HG02885 (cell line): ENCODE data around the gene TTLL7.
"Not testable (repeated sequence)": the region's sequence is repeated elsewhere in the genome, so short reads cannot be mapped to it uniquely, and the experiment has no call there.

Experiments used
- ATAC-seq: cut with Tn5 transposase; IDR thresholded peaks from one replicate; pipeline ENCODE4 v1.9.1; 2021; ENCODE audit warnings: mild to moderate bottlenecking; ENCODE audit not compliant: unreplicated experiment, poor library complexity

The TTLL7 gene

GRCh38 chr1:83997631-83998030 lies 1.3 kb downstream of the TTLL7 start:
- ATAC-seq = no peak

- no peak for ATAC-seq
These were observed 2.3 kb downstream of the TTLL7 start for GRCh38 chr1:83996621-83997020.

GRCh38 chr1:83996191-83996590 lies 2.7 kb downstream of the TTLL7 start:
- ATAC-seq = no peak

DNA sequence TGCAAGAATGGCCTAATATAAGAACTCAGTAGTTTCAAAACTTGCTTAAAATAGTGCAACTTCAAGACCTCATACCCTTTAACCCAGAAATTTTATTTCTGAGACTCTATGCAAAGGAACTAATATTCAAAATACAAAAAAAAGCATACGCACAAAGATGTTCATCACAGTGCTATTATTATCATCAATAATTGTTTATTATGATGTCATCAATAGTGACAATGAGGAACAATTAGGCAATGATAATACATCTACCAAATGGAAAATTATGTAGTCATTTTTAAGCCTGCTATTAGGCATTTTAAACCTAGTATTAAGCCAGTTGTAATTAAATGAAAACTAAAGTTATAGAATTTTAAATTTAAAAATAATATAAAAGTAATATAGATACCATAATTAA lies 3.3 kb downstream of the TTLL7 start:
- ATAC-seq = no peak

DNA sequence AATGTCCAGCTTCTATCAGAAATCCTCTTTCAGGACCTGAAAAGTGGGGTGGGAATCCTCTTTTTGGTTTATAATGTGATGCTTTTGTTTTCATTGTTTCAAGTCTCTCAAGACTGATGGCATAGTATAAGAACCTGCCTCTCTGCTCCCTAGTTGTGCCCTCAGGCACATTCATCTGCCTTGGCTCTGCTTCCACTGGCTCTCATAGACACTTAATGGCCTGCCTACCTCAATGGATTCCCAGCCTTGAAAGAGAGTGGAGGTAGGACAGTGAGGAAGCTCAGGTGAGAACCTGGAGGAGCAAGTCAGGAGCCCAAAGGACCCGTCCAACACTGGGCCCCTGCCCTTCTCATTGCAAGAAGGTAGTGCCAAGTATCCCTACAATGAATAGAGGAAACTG lies 4.8 kb downstream of the TTLL7 start:
- no peak for ATAC-seq

DNA sequence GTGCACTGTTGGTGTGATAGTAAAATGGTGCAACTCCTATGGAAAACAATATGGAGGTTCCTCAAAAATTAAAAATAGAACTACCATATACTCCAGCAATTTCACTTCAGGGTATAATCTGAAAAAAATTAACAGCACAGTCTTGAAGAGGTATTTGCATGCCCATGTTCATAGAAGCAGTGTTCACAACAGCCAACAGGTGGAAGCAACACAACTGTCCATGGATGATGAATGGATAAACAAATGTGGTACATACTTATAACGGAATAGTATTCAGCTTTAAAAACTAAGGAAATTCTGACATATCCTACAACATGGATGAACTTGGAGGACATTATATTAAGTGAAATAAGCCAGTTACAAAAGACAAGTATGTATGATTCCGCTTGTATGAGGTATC lies 8.2 kb downstream of the TTLL7 start:
- ATAC-seq = no peak

DNA sequence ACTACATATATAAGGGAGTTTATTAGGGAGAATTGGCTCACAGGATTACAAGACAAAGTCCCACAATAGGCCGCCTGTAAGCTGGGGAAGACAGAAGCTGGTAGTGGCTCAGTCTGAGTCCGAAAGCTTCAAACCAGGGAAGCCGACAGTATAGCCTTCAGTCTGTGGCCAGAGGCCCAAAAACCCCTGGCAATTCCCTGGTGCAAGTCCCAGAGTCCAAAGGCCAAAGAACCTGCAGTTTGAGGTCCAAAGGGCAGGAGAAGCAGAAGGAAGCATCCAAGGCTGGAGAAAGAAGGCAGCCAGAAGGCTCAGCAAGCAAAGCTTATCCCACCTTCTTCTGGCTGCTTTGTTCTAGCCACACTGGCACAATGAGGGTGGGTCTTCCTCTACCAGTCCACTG lies 13.9 kb downstream of the TTLL7 start:
- ATAC-seq = no peak

DNA sequence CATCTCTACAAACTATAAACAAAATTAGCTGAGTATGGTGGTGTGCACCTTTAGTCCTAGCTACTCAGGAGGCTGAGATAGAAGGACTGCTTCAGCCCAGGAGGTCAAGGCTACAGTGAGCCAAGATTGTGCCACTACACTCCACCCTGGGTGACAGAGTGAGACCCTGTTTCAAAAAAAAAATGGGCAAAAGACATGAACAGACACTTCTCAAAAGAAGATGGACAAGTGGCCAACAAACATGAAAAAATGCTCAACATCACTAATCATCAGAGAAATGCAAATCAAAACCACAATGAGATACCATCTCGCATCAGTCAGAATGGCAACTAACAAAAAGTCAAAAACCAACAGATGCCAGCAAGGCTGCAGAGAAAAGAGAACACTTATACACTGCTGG lies 15.0 kb downstream of the TTLL7 start:
- ATAC-seq = not testable (repeated sequence)

DNA sequence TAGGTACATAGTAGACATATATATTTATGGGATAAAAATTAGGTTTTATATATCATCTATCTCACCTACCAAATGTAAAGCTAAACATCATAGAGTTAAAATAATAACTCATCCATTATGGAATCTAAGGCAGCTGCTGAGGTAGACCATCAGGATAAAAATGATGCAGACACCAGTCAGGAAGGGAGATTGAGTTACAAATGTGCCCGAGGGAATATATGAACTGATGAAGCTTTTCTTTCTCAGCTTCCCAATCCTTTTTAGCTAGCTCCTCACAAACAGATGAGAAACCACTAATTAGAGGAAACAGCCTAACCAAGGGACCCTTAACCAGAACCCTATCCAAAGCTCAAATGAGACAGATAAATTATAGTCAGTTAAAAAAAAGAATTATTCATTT lies 20.9 kb downstream of the TTLL7 start:
- ATAC-seq = no peak

DNA sequence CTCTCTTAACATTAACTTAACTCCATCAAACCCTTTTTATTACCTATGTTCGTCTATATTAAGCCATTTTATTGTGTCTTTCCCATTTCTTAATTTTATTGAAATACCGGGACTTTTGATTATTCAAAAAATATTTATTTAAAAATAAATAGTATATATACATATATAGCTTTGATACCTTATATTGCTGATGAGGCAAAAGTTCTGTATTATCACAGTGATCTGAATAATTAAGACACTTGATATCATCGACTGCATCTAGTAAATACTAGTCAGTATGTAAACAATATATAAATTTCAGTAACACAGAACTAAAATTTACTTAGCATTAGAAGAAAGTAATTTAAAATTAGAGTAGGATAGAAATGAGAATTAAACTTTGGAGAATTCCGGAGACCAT lies 22.0 kb downstream of the TTLL7 start:
- ATAC-seq = no peak

DNA sequence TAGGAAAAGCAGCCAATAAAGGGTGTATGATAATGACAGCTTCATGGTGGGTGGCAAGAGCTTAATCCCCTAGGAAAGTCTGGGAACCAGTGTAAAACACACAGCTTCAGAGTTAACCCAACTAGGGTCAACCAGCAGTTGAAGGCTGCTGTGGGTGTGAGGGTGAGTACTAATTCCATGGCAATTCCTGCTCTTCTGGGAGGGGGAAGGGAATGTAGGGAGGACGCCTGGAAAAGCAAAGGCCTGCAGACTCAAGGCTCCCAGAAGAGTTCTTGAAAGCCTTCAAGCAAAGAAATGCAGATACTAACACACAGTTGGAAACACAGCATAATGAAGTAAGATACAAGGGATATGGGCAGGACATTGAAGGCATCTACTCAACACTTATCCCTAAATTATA lies 28.1 kb downstream of the TTLL7 start:
- no peak for ATAC-seq

DNA sequence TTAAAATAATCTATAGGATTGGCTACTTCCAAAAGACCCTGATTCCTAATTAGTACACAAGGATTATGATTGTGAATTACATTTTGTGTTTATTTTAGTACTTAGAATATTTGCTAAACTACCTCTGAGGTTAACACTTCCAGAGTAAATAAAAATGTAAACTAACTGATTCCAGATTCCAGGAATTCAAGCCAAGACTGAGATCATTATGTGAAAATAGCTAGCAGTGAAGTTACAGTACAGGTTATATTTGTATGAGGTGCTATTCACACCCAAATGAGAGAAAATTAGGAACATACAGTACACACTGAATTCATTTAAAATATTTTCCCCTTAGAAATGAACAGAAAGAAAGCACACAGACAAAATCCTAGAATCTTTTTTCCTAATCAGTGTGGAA lies 28.8 kb downstream of the TTLL7 start:
- ATAC-seq = no peak

DNA sequence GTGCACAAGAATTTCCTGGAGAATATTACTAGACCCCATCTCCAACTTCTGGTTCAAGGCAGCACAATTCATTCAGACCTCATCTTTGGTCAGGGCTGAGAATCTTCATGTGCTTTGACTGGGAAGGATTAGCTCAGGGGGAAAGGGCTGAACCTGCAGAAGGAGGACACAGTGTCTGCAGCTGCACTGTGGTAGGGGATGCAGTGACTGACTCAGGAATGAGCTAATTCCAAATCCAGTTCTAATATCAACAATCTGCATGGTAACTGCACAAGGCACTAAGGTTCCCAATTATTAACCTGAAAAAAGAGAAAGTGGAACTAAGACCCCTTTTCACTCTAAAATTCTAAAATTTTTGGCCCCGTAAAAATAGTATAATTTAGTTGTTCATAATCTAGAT lies 31.6 kb downstream of the TTLL7 start:
- no peak for ATAC-seq

DNA sequence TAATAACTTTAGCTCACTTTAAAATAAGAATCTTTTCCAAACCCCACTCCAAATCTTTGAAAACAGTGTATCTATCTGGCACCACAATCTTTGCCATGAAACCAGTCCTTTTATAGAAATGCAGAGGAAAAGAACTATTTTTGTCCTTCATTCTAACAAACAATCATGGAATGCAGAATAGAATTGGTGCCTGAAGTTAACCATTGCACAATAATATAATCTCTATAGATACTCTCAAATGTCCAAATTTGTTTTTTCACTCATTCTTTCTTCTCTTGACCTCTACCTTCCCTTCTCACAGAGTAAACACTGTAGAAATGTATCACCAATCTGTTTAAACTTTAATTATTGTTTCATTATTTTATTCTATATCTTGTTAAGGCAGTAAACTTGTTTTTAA lies 34.8 kb downstream of the TTLL7 start:
- no peak for ATAC-seq

DNA sequence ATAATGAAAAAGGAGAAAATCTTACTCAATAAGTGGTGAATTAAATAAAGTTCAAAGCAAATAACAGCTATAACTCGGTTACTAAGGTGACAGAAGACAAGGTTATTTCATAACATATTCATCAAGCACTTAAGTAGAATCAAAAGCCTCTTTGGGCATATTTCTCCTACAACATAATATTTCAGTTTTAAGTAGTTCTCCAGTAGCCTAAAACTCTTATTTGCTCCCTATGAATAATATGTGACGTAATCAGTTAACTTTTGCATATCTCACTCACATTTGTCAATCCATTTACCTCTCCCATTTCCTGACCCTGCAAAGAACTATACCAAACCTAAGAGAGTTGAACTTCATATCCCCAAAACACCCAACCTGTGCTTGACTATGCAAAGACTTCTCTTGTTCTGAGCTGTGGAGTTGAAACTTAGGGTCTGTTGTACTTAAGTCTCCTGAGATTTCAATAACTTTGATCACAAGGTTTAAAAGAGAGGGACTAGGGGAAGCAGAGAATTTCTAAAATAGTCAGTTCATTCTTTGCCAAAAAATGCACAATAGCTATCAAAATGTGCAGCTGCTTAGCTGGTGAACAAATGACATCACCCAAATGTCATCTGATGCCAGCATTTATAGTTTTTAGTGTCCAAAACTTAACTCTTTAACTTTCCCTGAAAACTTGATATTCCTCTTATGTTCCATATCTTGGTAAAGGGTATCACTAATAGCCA lies 37.2 kb downstream of the TTLL7 start:
- no peak for ATAC-seq

- ATAC-seq = no peak
These were observed 38.2 kb downstream of the TTLL7 start for GRCh38 chr1:83960669-83961277.

GRCh38 chr1:83959824-83960498 lies 39.0 kb downstream of the TTLL7 start:
- ATAC-seq = no peak

GRCh38 chr1:83958704-83959103 lies 40.2 kb downstream of the TTLL7 start:
- no peak for ATAC-seq

GRCh38 chr1:83954166-83954823 lies 44.6 kb downstream of the TTLL7 start:
- ATAC-seq = no peak

DNA sequence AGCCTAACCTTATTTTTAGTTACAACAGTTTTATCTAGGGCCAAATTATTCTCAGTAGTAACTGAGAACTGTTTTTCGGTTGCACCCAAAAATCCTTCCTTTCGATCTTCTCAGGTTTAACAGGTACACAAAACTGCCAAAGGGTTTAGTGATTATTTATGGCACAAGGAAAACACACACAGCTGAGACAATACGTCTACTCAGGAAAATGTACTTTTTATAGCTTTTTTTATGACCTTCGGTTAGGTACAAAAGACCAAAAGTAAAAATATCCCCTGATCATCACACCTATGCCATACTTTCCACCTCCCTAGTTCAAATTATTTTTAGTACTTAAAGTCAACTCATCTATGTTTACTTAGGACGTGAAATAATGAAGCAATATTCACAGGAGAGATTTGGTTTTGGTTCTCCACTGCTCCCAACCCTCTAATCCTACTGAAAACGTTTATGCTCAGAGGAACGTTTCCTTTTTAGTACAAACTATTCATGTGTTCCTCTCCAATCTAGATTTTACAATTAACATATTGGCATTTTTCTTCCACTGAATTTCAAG lies 48.7 kb downstream of the TTLL7 start:
- ATAC-seq = no peak

DNA sequence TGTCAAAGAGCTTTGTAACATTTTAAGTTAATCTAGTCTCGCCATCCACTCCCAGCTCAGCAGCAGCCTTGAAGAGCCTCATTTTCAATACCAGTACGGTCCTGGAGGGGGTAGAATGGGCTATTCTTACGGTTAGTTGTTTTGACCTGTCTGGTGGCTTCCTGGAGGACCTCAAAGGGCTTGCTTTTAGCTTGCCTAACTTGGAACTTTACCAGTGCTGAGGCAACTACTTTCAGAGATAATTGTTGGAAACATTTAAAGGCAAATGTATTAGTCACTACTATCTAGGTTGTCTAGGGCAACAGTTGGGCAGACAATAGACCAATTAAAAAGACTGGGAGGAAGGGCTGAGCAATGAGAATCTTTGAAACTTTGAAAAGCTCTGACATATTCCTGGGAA lies 56.0 kb downstream of the TTLL7 start:
- no peak for ATAC-seq
